B cell (primary cell): ENCODE data around the gene GRB10.

Experiments used
- EZH2 ChIP-seq: IDR thresholded peaks from 2 replicates; pipeline ENCODE4 v1.6.1; 2012; ENCODE audit warnings: borderline replicate concordance, low read depth, mild to moderate bottlenecking, moderate library complexity, low read length; ENCODE audit not compliant: insufficient read depth, poor library complexity, severe bottlenecking
- TF ChIP-seq, protein P1 (sequence below): fragments of 200-600 bp; IDR thresholded peaks from one replicate; pipeline ENCODE4 v1.8.0; 2022; ENCODE audit warnings: antibody characterized with exemption, mild to moderate bottlenecking

DNA sequence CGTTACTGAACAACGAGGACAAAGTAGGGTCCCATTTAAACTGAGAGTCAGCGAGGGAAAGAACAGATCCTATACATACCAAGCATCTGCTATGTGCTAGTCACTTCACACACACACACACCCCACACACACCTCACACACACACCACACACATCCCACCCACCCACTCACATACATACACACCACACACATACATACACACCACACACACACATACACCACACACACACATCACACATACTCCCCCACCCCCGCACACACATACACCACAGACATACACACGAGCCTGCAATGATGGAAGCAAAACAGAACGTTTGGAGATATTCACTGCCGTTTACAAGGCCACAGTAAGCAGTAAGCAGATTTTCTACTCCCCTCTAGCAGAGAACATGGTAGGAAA lies 607 bp upstream of the GRB10 start:
- TF ChIP-seq EZH2, result no peak
- TF ChIP-seq, protein P1, sequence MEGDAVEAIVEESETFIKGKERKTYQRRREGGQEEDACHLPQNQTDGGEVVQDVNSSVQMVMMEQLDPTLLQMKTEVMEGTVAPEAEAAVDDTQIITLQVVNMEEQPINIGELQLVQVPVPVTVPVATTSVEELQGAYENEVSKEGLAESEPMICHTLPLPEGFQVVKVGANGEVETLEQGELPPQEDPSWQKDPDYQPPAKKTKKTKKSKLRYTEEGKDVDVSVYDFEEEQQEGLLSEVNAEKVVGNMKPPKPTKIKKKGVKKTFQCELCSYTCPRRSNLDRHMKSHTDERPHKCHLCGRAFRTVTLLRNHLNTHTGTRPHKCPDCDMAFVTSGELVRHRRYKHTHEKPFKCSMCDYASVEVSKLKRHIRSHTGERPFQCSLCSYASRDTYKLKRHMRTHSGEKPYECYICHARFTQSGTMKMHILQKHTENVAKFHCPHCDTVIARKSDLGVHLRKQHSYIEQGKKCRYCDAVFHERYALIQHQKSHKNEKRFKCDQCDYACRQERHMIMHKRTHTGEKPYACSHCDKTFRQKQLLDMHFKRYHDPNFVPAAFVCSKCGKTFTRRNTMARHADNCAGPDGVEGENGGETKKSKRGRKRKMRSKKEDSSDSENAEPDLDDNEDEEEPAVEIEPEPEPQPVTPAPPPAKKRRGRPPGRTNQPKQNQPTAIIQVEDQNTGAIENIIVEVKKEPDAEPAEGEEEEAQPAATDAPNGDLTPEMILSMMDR, result no peak
